Glomerular visceral epithelial cell (primary cell): ENCODE data around the gene MARCHF4.

ENCODE experiments used
- DNase-seq: peaks from one replicate; pipeline ENCODE4 v3.0.0-alpha.2; 2016; ENCODE audit errors: extremely low spot score

MARCHF4 gene, protein sequence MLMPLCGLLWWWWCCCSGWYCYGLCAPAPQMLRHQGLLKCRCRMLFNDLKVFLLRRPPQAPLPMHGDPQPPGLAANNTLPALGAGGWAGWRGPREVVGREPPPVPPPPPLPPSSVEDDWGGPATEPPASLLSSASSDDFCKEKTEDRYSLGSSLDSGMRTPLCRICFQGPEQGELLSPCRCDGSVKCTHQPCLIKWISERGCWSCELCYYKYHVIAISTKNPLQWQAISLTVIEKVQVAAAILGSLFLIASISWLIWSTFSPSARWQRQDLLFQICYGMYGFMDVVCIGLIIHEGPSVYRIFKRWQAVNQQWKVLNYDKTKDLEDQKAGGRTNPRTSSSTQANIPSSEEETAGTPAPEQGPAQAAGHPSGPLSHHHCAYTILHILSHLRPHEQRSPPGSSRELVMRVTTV

DNA sequence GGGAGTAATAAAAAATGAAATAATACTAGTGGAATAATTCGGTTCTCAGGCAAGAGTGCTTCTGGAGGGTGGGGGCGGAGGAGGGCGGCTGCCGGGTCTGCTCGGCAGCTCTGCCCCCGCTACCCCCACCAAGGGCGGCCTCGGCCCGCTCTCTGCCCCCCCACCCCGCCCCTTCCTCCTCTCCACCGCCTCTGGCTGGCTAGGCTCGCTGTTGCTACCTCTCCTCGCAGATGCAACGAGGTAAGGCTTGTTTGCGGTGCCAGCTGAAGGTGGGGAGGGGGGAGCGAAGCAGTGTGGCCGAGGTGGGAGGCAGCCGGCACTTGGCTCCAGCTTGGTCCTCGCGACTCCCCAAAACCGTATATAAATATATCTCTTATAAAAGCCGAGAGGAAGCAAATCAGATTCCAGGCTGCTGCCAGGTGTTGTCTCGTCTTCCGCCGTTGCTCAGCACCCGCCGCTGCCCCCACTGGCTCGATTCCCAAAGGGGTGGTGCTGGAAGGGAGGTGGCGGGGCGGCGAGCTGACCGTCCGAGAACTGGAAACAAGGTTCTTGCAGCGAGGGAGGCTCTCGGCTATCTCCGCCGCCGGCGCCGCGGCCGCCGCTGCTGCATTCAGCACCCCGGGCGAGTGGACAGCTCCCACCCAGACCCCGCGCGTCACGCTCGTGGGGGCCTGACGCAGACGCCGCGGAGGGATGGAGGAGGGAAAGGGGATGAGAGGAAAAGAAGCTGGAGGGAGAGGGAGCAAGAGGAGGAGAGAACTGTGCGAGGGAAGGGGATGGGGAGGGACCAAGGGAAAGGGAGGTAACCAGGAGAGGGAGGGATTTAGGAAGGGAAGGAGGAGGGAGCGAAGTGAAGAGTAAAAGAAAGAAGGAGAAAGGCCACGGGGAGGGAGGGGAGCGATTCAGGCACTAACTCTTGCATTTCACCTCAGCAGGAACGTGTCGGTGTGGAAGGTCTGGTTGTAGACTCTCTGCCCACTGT is at the start of gene MARCHF4:
Gene MARCHF4, minus strand, starts transcription at position 763 of the 982 bp plus-strand sequence. CDS start 2,223 bp downstream, outside the sequence.
- peak; percentile 92 for DNase-seq

DNA sequence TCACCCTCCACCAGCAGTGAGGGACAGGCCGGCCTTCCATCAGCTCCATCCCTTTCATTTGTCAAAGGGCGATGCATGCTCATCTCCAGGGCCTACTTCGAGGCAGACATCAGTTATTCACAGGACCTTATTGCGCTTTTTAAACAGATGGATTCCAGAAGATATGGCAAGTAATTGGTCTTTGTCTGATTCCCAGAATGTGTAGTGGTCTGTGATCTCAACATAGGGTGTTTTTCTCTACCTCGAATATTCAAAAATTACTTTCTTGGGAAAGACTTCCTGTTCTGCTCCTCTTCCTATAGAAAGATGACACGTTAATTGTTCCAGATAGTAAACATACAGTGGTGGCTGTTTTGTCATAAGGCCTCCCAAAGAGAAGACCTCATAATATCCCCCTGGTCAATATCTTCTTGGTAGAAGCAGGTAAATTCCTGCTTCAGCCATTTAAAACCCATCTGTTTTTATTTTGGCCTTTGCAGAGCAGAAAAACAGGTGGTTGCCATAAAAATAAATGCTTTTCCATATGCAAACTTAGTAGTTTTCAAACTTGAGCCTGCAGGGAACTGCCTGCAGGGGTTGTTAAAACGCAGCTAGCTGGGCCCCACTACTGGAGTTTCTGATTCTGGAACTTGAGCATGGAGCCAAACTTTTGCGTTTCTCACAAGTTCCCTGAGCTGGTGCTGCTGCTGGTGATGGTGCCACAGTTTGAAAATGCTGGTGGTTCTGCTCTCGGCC is 48.3 kb upstream of the MARCHF4 start:
- DNase-seq, result no peak

DNA sequence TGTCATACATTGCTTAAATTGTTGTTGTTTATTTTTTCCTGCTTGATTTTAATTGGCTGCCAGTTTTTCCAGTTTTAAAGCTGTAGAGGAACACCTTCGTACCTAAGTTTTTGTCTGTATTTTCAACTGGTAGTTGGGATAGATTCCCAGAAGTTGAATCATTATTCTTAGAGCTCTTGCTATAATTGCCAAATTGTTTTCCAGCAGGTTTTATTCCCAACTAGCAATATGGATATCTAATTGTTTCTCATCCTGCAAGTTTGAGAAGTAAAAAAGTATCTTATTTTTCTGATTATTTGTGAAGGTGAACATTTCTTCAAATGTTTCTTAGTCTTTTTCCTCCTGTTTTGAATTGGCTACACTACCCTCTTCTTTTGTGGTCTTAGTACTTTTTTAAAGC is 46.7 kb upstream of the MARCHF4 start:
- no peak for DNase-seq

DNA sequence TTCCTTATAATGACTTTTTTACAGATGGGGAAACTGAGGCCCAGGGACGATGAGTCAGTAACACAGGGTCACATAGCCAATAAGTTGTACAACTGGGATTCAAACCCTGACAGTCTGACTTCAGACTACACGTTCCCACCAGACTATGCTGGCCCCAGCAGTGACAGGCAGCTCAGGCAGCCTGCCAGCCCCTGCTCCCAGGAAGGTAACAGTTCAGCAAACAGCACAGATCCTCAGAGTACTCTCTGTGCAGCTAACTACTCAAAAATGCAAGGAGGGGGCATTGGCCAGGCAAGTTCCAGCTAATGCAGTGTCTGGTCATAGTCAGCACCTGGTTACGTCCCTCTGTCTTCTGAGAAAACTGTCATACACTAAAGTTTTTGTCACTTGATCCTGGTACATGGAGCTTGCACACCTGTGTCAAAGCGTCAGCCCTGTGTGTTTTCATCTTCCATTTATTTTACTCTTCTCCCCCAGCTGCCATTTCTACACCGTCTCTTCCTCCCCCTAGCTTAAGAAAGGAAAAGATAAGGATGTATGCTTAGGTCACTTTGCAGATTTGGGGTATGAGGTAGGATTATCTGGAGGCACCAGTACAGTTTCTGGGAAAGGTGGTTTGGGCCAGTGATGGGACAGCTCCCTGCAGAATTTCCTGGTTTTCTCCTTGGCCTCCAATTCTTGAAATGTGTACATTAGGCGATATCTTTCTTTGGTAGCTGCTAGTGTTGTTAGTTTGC is 44.5 kb upstream of the MARCHF4 start:
- no peak for DNase-seq

DNA sequence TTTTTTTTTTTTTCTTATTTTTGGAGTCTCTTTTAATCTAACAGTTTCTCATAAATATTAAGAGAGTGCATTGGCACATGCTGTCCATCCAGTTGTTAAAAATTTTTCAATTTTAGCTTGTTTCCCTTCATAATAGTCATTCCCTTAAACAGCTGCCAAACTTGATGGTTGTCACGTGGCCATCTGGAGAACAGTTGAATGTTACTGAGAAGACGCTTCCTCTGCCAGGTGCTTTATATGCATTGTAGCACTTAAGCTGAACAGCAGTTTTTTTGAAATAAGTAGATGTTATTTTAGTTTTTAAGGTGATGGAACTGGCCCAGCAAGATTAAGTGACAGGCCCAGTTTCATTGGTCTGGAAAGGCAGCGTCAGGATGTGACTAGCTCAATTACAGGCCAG is 43.3 kb upstream of the MARCHF4 start:
- DNase-seq, result no peak

DNA sequence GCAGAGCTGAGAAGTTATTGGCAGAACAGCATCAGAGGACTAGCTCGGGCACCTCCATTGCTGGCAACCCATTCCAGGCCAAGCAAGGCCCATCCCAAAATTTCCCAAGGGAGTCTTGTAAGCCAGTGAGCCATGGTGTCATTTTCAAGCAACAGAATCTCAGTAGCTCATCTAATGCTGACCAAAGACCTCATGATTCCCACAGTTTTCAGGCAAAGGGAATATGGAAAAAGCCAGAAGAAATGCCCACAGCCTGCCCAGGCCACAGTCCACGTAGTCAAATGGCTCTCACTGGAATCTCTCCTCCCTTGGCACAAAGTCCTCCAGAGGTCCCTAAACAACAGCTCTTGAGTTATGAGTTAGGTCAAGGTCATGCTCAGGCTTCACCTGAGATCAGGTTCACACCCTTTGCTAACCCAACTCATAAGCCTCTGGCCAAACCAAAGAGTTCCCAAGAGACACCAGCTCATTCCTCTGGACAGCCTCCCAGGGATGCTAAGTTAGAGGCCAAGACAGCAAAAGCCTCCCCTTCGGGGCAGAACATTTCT is 42.6 kb upstream of the MARCHF4 start:
- no peak for DNase-seq

DNA sequence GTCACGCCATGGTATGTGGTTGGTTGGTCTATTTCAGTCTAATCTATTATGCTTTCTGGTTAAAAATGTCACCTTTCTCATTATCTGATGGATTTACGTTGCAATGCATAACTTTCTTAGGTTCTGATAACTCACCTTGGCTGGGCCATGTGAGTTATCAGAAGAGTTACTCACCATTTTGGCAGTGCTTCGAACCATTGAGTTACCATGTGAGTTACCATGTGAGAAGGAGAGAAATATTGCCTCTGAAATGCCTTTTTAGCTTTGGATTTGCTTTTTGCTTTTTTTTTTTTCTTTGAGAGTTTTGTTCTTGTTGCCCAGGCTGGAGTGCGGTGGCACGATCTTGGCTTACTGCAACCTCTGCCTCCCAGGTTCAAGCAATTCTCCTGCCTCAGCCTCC is 41.6 kb upstream of the MARCHF4 start:
- DNase-seq, result no peak

DNA sequence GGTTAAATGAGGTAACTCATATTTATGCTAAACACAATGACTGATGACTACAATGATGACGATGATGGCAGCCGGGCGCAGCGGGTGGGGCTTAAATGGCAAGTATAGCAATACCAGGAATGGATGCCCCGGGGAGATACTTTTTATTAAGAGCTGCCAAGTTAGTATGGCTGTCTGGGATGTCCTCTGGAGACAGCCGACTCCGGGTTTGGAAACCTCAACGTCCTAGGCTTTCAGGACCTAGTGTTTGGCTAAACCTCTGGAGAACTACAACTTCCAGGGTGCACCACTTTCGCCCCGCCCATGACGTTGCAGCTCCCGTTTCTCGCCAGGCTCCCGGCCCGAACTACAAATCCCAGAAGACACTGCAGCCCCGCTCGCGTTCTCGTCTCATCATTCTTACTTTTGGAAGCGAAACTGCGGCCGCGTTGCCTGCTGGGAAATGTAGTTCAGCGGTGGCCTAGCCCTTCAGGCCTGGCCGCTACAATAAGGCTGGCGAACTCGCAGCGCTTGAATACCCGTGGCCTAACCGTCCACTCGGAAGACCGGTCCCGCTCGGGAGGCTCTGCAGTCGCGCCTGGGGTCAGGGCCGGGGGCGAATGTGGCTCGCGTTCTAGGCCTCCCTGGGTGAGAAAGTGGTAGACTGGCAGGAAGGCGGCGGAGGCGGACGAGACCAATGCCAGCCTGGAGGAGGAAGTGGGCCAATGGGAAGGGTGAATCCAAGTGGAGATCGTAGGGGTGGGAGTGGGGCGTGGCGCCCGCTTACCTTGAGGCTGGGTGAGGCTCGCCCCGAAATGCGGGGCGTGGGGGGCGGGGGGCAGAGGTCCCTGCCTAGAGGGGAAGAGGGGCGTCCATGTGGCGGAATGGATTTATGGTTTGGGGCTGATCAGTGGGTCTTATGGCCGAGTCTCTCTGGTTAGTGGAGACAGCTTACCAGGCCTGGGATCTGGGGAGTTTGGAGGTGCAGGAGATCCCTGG is 40.0 kb upstream of the MARCHF4 start, which contains the start of gene SMARCAL1:
Gene SMARCAL1, plus strand, starts transcription at position 463 of the 978 bp plus-strand sequence. CDS start 2,221 bp downstream, outside the sequence.
- peak; percentile 98 for DNase-seq

DNA sequence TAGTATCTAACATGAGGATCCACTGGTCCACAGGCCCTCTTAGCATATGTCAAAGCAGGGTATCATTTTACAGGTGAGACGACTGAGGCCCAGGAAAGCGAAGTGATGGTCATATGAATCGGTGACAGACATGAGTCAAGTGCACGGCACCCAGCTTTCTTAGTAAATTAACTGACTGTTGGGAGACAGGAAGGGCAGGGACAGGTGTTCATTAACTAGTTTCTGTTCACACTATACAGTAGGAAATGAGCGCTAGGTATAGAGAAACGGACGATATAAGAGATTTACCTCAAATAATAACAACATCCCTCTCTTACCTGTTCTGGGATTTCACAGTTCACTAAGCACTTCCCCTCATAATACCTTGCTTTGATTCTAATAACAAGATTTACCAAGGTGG is 38.3 kb upstream of the MARCHF4 start:
- DNase-seq, result no peak

DNA sequence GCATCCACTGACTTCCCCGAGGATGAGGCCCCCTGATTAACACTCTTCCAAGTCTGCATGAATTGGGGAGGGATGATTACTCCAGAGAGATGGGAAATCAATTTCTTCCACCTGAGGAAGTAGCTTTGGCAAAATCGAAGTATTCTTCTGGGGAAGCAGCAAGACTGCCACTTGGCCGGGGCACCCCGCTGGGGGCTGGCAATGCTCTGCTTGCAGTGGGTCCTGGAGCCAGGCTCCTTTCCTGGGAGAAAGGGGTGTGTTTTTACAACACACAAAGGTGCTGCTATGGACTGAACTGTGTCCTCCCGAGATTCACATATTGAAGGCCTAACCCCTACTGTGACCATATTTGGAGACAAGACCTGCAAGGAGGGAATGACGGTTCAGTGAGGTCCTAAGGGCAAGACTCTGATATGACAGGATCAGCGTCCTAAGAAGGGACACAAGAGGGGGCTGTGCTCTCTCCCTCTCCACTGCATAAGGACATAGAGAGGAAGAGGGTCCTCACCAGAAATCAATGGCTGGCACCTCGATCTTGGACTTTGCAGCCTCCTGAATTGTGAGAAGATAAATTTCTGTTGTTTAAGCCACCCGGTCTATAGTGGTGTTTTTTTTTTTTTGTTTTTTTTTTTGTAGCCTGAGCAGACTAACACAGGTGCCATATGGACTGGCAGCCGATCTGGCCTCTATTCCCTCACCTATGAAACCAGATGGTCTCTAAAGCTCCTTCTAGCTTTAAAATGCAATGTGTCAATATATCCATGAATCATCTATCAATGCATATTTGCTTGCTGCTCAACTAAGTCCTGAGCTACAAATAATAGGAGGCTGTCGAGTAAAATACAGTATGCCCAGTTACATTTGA is 36.4 kb upstream of the MARCHF4 start:
- no peak for DNase-seq

DNA sequence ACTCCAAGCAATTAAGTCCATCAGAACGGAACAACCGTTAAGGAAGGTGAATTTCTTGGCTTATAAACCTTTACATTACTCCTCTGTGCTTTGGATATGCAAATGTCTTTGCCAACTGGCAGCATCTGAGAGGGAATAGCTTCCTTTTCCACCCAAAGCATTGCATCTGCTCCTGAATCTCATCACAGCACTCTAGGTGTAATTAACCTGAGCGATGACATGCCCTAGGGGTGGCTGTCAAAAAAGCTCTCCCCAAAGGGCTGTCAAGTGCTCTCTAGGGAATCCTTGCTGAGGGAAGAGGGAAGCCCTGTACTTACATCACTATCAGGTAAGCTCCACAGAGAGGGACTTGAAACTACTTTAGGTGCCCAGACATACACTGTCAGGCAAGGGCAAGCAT is 34.5 kb upstream of the MARCHF4 start:
- no peak for DNase-seq

DNA sequence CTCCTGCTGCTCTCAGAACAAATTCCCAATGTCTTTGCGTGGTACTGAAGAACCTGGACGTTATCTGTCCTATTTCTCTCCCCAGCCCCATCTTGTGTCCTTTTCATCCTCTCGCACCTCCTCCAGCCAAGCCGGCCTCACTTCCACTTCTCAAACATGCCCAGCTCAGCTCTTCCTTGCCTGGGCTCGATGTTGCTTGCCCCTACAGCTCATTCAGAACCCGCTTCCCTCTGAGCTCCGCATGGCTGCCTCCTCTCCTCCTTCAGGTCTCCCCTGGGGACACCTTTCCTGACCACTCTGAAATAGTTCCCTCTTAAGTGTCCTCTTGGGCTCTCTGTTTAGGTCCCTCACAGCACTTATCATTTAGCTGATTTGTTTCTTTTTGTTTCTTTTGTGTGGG is 33.3 kb upstream of the MARCHF4 start:
- DNase-seq, result no peak

DNA sequence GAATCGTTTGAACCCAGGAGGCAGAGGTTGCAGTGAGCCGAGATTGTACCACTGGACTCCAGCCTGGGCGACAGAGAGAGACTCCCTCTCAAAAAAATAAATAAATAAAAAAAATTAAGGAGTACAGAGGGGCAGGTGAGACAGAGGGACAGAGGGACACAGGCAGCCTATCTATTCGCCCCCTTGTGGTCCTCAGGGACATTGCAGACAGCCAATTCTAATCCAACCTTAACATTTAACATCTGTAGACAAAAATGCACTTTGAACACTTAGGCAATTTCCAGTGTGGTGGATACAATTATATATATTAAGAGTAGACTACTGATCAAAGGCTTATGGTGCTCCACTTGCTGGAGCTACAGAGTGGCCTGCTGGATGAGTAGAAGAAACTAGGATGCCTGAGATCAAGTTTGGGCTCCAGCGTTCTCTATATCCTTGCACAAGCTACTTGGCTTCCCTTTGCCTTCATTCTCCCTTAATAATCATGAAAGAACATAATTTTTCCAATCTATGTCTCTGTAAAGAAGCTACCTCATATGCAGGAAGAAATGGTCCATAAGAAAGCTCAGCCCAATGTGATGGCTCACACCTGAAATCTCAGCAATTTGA is 31.8 kb upstream of the MARCHF4 start:
- DNase-seq, result peak; percentile 45

DNA sequence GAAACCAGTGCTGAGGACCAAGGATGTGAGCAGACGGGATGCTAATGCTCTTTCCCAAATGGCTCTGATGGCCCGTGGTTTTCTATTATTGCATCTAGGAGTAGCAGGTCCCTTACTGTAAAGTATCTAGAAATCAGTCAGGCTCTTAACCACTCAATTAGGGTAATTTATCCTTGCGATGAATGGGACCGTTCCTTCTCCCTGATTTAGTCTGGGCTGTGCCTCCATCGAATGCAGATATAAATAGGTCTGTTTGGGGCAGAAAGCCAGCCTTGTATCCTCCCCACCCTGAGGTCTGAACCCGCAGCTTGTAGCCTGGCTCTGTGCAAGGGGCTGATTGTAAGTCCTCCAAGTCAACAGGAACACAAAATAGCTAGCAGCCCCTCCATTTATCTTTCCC is 30.5 kb upstream of the MARCHF4 start:
- DNase-seq, result no peak

DNA sequence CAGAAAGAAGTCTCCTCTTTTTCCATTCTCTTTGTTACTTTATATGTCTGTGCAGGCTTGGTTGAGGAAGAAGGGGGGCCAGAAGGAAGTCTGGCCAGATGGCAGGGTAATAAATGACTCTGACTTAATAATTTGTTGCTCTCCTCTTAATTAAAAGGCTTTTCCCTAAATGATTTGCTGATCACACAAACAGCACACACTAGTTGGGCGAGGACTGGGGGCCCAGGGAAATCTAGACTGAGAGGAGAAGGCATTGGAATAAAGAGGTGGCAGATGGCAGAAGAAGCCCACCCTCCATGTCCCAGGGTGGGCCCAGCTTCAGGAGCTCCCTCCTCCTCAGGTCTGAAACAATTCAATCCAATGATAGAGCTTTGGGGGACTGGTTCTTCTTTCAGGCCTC is 27.3 kb upstream of the MARCHF4 start:
- no peak for DNase-seq

DNA sequence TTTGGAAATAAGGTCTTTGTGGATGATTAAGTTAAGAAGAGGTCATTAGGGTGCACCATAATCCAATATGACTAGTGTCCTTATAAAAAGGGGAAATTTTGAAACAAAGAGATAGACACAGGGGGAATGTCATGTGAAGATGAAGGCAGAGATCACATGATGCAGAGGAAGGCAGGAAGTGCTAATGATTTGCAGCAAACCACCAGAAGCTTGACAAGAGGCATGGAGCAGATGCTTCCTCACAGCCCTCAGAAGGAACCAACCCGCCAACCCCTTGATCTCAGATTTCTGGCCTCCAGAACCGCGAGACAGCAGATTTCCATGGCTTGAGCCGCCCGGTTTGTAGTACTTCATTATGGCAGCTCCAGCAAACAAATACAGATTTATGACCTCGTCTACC is 22.6 kb upstream of the MARCHF4 start:
- no peak for DNase-seq

DNA sequence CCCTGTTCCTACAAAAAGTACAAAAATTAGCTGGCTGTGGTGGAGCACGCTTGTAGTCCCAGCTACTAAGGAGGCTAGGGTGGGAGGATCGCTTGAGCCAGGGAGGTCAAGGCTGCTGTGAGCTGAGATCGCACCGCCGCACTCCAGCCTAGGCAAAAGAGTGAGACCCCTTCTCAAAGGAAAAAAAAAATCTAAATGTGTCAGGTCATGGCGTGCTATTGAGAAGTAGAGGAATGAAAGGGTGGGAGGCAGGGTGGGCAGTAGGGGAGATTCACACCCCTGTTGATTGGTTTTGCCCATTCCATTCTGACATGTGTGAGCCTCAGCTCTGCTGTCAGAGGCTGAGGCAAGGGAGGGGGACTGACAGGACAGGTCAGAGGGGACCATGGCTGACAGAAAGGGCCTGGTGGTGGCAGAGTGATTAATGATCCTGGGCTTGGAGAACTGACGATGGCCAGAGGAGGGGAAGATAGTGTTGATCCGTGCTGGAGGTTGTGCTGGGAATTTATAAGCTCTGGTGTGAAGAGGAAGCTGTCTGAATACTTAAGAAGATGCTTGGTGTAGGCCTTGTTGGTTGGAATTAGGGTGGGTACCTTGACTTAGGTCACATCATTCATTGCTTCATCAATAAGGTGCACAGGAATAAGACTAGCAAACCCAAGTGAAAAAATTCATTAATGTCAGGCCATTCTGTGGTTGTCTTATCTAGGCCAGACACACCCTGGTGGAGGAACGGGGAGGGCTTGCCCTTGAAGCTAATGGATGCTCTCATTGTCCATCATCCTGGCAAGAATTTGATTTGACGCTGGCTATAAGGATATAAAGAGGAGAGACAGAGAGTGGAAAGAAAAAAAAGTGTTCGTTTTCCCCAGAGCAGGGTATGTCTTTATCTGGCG is 20.9 kb upstream of the MARCHF4 start:
- no peak for DNase-seq
